BJ (cell line): ENCODE data around the gene SLC5A2. TPM values are rescaled to one million over a fixed set of nuclear protein-coding genes. Genes with fewer than 3 reads are reported as not detected.

Experiments used
- CTCF ChIA-PET: fragments of 350-600 bp; formaldehyde crosslinking; extraction: SDS; loops from one replicate; lab custom pipeline; 2021; ENCODE audit warnings: antibody characterized with exemption, inconsistent platforms; lab: Yijun Ruan, JAX
- POLR2A ChIA-PET: fragments of 300-600 bp; sonication (Branson Sonifier 250); formaldehyde crosslinking; extraction: SDS; loops from one replicate; lab custom pipeline; 2021; ENCODE audit warnings: antibody characterized with exemption; lab: Charles Lee
- DNase-seq: peaks from one replicate; pipeline ENCODE4 v3.0.0-alpha.2; 2011; ENCODE audit warnings: low read depth
- H3K27me3 ChIP-seq: 2 replicates; pipeline ENCODE4 v1.6.0; 2011; ENCODE audit warnings: low read length; ENCODE audit not compliant: control insufficient read depth, insufficient read depth
- H3K36me3 ChIP-seq: 2 replicates; pipeline ENCODE4 v1.5.1; 2011; ENCODE audit warnings: low read length; ENCODE audit not compliant: control insufficient read depth, insufficient read depth
- H3K4me3 ChIP-seq: 2 replicates; pipeline ENCODE4 v1.5.1; 2011; ENCODE audit warnings: low read depth, mild to moderate bottlenecking, control low read depth, low read length
- CTCF ChIP-seq: IDR thresholded peaks from 2 replicates; pipeline ENCODE4 v1.5.1; 2011; ENCODE audit warnings: low read depth, mild to moderate bottlenecking, control low read depth, inconsistent platforms, low read length, moderate library complexity; ENCODE audit not compliant: insufficient read depth
- polyA plus RNA-seq: library from polyadenylated mRNA; depleted of rRNA; stranded (reverse); fragments of >200 nt; gene quantifications from 2 replicates; pipeline ENCODE4 v1.2.3, GENCODE V29; 2011

The SLC5A2 gene
- polyA plus RNA-seq, 1 experiment, result not detected

- no peak for DNase-seq
- ChIA-PET POLR2A (no interaction called here), CTCF (interaction anchor here (1.4 to 3.0 kb wide), 3 partner anchors 13 to 29 kb away, joined by 3 to 7 read pairs (median 6); no protein-coding TSS in a partner anchor)
Observed at GRCh38 chr16:31489616-31490584, 7.0 kb downstream of the SLC5A2 start.

GRCh38 chr16:31491778-31492418 lies 9.0 kb downstream of the SLC5A2 start:
- no peak for DNase-seq
- POLR2A ChIA-PET, result no interaction called here
- peaks cover 28% of the 10 kb centered on the region for H3K36me3 ChIP-seq
- no peak overlapping the region for H3K4me3 ChIP-seq
- CTCF ChIA-PET, result interaction anchor here (0.7 to 1.4 kb wide), 2 partner anchors 10 to 205 kb away, joined by 3 to 4 read pairs; no protein-coding TSS in a partner anchor
- H3K27me3 ChIP-seq, result peaks cover 3% of the 10 kb centered on the region; the same call in 1 of the 2 replicates
- no peak for TF ChIP-seq CTCF

More at GRCh38 chr16:31489616-31490584, 7.0 kb downstream of the SLC5A2 start:
- no peak for TF ChIP-seq CTCF
- Histone ChIP-seq H3K4me3 (no peak overlapping the region), H3K27me3 (peaks cover 4% of the 10 kb centered on the region; the same call in 1 of the 2 replicates), H3K36me3 (peaks cover 21% of the 10 kb centered on the region)

GRCh38 chr16:31493506-31494125 lies 10.7 kb downstream of the SLC5A2 start:
- ChIA-PET CTCF (interaction anchor here (0.6 to 2.1 kb wide), 3 partner anchors 9 to 33 kb away, joined by 3 to 5 read pairs (median 3); no protein-coding TSS in a partner anchor), POLR2A (interaction anchor here (0.6 kb wide), 1 partner anchor 8 kb away, joined by 3 read pairs; no protein-coding TSS in a partner anchor)
- peaks cover 35% of the 10 kb centered on the region for H3K36me3 ChIP-seq

GRCh38 chr16:31496670-31497069 lies 13.7 kb downstream of the SLC5A2 start:
- H3K27me3 ChIP-seq, result no peaks in the 10 kb centered on the region
- H3K4me3 ChIP-seq, result no peak overlapping the region
- no peak for TF ChIP-seq CTCF
- ChIA-PET CTCF (interaction anchor here (1.1 kb wide), 1 partner anchor 36 kb away, joined by 3 read pairs; no protein-coding TSS in a partner anchor), POLR2A (no interaction called here)
- DNase-seq, result no peak
- H3K36me3 ChIP-seq, result peaks cover 46% of the 10 kb centered on the region

More at GRCh38 chr16:31493506-31494125, 10.7 kb downstream of the SLC5A2 start:
- H3K4me3 ChIP-seq, result no peak overlapping the region
- TF ChIP-seq CTCF, result no peak
- H3K27me3 ChIP-seq, result no peaks in the 10 kb centered on the region
- DNase-seq, result no peak
